NCI-H187 treated with DMSO at 0.1 percent for 48 hours (cell line): ENCODE results near the gene ST14.
"Not testable (repeated sequence)": the region's sequence is repeated elsewhere in the genome, so short reads cannot be mapped to it uniquely, and the experiment has no call there.

ENCODE experiments used
- DNase-seq: peaks from one replicate; lab custom pipeline; 2025; lab: John Stamatoyannopoulos, UW

ST14 gene

DNA sequence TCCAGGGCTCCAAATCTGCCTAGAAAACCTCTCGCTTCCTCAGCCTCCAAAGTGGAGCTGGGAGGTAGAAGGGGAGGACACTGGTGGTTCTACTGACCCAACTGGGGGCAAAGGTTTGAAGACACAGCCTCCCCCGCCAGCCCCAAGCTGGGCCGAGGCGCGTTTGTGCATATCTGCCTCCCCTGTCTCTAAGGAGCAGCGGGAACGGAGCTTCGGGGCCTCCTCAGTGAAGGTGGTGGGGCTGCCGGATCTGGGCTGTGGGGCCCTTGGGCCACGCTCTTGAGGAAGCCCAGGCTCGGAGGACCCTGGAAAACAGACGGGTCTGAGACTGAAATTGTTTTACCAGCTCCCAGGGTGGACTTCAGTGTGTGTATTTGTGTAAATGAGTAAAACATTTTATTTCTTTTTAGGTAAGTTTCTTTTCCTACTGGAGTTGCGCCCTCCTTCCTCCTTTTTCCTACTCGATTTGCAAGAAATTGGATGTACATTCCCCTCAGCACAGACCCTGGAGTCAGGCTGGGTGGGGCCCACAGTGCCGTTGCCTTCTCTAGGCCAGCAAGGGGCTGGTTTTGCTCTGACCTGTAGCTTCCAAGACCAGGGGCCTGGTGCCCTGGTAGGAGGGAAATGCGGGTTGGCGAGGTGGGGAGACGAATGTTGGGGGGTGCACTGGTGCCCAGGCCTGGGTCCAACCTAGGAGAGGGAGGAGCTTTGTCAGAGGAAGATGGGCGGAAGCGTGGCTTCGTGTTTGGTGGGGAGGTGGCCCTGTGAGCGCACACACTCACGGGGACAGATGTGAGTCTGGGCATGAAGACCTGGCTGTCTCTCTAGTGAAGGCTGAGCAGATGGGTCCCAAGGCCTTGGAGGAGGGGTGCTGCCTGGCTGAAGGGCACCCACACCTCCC lies 50.6 kb downstream of the ST14 start:
- DNase-seq = no peak

DNA sequence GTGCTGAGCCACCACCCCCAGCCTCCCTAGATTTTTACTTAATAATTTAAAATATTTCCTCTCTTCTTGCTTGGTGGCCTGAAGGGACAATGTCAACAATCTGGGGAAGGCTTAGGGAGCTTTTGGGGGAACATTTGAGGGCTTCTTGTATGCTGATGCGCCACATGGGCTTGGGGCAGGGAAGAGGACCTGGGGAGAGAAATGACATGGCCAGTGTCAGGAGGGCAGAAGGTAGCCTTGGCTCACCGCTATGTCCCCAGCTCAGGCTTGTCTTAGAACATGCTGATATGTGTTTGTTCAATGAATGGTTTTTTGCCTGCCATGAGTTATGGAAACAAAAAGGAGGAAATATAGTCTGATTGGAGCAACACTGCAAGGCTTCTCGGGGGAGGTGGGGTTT lies 51.6 kb downstream of the ST14 start:
- DNase-seq = no peak

DNA sequence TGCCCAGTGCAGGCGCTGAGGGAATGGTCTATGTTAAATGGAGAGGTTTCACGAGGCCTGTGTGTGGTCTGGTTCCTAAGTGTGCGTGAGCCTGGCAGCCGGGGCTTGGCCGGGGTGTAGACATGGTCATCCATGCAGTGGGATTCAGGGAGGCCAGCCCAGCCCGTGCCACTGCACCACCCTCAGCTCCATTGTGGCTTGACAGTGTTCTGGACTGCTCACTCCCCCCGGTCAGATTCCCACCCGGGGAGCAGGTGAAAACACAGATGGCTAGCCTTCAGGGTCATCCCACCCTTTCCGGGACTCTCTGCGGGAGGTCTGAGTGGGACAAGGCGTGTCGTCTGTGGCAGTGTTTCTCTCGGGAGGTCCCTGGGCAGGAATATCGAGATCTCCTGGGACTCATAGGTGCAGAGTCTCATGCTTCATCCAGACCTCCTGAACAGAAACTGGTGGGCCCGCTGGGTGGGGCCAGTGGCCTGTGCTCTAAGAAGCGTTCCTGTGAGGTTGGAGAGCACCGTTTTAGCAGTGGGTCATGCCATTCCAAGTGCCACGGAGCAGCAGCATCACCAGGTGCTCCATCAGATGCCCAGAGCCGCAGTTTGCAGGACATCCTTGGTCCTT lies 52.3 kb downstream of the ST14 start:
- no peak for DNase-seq

DNA sequence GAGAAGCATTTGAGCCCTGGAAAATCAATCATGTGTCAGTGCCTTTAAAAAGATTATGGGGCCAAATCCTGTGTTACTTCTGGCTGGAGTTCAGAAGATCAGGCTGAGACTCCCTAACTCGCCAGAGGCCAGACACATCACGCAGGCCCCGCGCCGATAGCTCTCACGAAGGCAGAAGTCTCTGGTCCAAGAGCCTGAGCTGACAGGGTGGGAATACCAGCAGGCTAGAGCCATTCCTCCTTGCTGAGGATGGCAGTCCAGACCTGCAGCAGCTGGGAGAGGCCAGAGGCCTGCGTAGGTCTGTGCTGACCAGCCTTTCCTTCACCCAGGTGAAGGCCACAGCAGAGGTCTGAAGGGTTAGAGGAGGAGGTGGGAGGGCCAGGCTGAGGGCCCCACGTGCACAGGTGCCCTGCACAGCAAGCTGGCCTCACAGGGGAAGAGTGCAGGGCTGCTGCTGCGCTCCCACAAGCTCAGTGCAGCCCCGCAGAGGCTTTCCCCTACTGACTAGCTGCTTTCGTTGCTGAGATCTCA lies 52.9 kb downstream of the ST14 start:
- no peak for DNase-seq

DNA sequence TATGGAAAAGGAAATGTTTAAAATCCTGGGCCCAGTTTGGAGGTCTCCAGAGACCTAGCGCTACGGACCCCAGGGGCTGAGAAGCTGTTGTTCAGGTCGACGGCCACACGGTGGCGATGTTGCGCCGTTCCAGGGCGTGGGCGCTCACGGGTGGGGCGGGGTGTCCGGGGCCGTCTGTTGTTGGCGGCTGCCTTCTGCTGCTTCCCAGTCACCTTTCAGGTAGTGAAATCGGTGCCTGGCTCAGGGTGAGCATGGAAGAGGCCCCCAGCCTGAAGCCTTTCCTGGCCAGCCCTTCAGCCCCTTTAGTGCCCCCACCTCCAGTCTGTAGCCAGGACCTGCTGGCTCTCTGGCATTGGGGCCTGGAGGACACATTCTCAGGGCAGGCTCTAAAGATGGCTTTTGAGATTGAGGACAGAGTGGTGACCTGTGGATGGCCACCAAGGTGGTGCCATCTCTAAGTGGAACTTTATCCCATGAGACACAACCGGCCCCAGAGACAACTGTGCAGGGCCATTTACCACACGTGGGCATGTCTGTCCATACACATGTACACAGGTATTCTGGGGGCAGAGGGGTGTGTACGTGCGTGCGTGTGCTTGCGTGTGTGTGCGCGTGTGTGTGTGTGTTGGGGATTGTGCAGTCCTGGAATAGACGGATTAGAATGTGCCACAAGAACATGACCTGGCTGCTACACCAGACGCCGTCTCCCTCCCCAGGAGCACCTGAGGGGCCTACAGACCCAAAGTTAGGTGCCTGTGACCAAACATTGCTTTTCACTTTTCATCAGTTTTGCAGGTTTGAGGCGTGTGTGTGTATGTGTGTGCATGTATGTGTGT lies 53.8 kb downstream of the ST14 start:
- no peak for DNase-seq

DNA sequence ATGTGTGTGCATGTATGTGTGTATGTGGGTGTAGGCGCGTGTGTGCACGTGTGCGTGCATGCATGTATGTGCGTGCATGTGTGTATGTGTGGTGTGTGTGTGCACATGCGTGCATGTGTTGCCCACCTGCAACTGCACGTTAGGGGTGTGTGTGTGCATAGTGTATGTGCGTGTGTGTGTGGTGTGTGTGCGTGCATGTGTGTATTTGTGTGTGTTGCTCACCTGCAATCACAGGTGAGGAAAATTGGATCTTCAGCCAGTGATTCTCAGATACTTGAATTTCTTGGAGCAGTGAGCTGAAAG lies 54.3 kb downstream of the ST14 start:
- DNase-seq = no peak

DNA sequence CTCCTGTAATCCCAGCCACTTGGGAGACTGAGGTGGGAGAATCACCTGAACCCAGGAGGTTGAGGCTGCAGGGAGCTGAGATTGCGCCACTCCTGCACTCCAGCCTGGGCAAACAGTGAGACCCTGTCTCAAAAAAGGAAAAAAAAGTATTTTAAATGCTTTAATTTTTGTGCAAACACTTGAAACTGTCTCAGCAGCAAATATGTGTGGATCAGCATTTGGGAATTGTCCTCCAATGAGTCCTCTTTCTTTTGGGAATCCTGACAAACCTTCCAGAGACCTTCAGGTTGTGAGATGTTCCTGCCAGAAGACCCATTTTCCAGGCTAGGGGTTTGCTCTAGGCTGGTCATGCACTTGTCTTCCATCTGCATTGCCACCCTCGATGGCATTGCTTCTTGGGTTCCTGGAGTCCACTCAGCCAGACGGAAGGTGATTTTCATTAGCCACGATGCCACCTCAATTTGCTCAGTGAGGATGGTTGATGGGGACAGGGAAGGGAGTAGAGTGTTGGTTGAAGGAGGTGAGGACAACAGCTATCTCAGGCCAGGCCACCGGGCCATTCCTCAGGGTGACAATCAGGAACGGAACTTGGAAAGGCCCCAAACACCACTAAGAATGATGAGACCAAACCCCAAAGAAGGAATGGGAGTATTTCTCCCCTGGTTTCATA lies 55.4 kb downstream of the ST14 start:
- no peak for DNase-seq

DNA sequence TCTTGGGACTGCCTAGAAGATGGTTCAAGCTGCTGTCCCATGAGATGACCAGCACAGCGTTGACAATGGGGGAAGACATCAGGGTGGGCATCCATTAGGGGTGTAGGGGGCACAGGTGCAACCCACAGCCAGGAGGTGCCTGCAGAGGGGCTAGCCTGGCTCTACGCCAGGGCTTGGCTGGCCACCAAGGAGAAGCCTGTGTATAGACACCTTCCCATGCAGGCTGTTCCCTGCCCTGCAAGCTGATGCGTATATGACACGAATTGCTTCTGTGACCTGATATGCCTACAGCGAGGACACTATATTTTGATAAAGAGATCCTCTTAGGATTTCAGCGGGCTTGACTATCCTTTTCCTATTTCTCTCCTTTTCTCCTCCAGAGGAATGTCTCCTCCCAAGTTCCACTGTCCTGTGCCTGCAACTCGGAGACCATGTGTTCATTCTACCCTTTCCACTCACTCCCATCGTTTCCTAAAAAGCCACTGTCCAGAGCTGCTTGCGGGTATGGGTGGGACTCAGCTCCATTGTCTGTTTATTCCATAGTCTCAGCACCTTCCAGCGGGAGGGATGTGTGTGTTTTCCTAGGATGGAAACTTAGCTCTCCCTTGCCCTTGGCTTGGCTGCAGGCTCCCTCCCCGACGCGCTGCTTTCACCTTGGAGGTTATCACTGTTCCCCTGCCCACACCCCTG lies 56.1 kb downstream of the ST14 start:
- no peak for DNase-seq

DNA sequence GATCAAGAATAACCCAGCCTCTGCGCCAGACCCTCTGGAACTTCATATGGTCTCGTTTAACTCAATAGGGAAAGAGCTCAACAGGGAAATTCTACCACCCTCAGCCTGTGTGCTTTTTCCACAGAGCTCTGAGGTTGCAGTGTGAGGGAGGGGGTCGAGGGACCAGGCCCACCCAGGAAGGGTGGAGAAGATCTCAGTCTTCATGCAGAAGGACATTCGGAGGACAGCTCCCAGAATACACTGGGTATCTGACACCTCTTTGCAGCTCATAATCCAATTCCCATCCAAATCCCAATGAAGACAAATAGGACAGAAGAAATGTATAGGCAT lies 56.6 kb downstream of the ST14 start:
- DNase-seq = no peak

DNA sequence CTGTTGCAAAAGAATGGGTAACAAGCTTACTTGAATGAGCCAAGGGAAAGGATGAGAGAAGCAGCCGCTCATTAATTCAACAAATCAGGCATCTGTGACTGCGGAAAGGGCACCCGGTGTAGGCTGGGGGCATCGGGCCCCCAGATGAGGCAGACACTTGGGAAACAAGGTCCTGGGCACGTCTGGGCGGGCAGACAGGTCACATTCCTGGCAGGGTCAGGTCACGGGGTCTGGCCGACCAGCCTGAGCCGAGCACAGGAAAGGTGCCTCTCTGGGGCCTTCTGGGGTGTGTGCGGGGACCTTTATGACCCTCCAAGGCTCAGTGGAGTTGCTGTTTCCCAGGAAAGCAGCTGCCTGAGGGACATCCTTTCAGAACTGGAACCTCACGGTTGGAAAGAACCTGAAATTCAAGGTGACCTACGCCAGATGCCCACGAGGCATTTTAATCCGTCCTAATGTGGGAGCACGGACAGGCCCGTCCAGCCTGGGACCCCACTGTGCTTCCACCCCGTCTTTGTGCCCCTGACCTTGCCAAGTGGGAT lies 57.1 kb downstream of the ST14 start:
- no peak for DNase-seq

DNA sequence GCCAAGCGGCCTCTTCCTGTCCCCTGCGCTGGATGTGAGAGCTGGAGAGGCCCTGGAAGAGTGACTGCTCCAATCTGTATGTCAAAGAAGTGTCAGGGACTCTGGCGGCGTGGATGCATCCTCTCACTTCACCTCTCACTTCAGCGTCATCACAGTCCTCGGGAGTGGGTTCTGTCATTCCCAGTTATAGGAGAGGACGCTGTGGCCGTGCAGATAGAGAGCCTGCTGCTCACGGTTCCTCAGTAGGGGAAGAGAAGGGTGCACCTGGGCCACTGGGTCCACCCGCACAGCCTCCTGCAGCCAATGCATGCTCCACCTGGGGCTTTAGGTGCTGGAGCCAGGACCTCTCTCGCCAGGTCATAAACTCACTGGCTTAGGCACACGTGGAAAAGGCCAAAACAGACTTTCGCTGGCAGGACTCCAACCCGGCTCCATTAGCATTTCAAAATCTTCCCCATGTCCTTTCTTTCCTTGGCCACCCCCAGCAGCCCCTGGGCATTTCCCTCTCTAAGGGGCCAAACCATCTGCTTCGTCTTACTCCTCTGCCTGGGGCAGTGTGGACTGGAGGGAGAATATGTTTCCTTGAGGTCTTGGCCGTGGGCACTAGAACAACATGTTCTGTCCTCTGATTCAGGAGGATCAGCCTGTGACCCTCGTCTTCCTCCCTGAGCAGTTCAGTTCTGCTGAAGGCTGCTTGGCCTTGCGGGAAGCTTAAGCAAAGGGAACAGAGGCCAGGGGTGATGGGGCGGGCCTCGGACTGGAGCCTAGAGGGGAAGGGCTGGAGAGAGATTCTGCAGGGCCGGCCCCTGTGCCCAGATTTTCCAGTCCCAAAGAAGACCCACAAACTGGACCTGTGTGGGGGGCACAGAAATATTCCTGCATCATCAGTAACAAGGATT lies 57.8 kb downstream of the ST14 start:
- DNase-seq = no peak

DNA sequence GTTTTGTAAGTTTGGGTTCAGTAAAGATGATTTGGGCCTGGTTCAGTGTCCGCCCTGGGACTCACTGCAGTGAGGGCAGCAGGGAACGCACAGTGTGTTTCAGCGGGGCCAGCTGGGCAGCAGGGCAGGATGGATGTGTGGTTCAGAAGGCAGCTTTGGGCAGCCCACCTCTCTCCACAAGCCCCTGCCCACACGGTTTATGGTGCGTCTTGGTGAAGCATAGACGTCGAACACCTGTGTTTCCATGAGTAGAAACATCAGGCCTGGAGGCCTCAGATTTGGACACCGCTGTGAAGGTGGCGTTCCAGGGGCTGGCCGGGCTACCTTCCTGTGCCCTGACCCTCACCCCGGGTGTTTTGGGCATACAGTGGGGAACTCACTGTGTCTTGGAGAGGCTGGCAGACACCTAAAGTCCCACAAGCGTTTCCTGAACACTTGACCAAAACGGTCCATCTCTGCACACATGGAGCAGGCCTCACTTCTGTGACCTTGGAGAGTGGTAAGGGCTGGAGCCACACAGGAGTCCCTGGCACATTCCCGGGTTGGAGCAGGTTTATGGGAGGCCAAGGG lies 59.0 kb downstream of the ST14 start:
- DNase-seq = no peak

DNA sequence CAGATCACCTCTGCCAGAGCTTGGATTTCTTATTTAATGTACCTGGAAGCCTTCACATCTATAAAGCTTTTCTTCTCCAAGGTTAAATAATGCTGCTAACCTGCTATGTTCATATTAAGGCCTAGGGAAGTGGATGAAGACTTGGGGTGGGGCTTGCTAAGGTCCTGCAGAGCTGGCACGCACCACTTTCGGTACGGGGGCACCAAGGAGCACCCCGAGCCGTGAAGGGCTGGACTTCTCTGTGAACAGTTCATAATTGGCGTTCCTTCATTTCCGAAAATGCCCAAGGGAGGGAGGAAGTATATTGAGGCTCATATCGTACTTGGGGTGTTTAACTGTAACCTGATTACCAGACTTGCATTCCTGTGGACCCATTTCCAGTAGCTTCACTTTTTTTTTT lies 59.6 kb downstream of the ST14 start:
- no peak for DNase-seq

DNA sequence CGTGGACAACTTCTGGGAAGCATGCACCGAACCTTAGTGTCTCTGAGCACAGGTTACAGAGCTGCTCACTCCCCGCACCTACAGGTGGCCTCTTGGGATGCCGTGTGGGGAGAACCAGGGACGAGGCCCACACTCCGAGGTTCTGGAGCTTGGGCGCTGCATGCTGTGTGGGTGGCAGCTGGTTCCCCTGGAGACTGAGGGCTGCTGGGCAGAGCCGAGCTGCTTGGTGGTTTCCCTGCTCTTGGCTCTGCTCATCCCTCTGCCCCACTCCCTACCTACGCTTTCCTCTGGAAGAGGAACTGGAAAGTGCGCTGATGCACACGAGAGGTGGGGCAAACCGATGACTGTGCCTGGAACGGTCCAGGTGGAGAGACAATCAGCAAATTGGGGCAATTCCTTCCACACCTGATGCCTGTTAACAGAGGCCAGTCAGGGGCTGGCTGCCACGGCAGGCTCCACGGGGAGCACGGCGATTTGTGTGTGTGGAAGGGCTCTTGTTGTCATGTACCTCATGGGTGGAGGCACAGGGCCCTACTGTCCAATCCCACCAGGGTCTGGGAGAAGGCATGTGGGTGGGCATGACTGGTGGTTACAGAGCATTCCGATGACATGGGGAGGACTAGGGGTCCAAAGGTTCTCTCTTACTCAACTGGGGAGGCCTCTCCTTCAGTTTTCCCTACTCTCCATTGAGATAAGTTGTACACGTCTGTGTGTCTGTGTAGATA lies 60.9 kb downstream of the ST14 start:
- no peak for DNase-seq

DNA sequence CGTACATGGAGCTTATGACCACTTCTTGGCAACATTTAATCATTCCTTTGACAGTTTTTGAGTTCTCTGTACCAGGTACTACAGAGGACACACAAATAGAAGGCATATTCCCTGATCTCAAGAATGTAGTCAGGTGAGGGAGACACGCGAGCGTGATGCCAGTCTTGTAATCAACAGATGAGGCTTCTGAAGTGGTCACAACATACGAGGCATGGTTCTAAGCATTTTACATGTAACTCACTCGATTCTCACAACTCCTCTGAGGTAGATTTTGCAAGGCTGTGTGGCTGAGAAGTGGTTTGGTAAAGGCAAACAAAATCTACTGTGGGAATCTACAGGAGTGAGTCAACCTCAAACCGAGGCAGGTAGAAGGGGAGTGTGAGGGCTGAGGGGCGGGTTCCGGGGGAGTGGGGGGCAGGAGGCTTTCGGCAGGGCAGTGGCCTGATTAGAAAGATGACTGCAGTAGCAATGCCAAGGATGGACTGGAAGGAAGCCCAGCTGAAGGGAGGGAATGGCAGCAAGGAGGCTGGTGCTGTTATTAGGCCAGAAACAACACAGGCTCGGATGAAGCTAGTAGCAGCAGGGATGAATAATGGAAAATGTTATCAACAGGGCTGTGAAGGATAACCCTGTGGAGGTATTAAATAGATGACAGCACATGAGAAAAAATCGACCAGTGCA lies 63.8 kb downstream of the ST14 start:
- DNase-seq = no peak

DNA sequence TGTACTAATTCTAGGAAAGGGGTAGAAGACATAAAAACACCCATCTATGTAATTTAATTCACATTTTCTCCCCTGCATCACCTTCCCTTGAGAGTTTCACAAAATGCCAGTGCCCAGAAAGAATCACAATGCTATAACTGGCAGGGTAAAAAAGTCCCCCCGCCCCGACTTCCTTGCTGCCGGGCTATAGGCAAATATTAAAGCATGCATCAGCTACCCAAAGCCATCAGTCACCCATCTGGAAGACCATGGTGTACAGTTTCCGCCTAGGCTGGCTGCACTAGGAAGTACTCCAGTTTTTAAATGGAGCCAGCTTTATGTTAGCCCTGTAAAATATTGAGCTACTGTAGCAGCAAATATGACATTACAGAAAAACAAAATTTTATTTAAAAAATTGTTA lies 67.8 kb downstream of the ST14 start:
- DNase-seq = no peak

DNA sequence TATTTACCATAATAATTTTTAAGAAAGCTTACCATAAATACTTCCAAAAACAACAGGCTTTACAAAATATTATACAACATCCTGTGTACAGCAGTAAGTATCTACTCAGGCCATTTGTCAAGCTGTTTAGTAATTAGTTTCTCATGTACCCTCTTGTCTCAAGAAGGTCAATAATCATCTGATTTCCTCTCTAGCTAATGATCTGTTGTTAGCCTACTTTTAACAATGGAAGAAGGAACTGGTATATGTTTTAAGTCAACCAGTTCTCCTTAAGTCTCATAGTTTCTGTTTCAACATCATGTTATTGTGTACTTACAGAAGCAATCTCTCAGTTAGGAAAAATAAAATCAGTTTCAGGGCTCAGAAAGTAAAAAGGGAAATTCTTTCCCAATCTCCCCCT lies 73.9 kb downstream of the ST14 start:
- DNase-seq = not testable (repeated sequence)

DNA sequence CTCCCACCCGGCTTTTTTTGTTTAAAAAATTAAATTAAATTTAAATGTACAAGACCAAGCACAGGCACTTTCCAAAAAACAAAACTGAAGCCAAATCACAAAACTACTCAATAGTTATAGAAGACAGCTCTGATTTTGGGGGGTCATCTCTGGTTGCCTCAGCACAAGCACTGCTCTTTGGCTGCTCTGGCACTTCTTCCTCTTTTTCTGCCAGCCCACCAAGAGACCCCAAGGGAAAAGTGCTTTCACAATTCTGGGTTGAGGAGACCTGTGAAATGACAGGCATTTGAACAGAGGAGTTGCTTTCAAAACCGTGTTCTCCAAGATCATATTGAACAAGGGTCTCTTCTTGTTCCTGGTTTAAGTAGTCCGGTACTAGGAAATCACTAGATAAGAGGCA lies 74.3 kb downstream of the ST14 start:
- not testable (repeated sequence) for DNase-seq

DNA sequence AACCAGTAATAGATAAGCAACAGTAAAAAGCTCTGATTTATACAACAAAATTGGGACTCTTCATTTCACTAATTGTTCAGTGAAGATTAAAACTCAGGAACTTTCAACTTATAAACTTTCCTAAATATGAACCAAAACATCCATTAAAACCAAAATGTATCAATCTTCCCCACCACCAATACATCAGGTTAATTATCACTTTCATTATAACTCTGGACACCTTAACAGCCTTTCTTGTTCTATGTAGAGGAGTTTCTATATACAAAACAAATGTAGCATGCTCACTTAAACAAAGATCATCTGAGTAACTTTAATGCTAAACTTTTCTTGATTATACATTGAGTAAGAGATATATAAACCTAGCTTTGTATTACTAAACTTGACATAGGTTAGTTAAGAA lies 74.7 kb downstream of the ST14 start:
- DNase-seq = no peak
